GM19395 (cell line): ENCODE data around the gene SSC5D.
"Not testable (repeated sequence)": the region's sequence is repeated elsewhere in the genome, so short reads cannot be mapped to it uniquely, and the experiment has no call there.

Experiments
- ATAC-seq: cut with Tn5 transposase; IDR thresholded peaks from one replicate; pipeline ENCODE4 v1.9.1; 2021; ENCODE audit warnings: mild to moderate bottlenecking, moderate library complexity; ENCODE audit not compliant: unreplicated experiment

The SSC5D gene

DNA sequence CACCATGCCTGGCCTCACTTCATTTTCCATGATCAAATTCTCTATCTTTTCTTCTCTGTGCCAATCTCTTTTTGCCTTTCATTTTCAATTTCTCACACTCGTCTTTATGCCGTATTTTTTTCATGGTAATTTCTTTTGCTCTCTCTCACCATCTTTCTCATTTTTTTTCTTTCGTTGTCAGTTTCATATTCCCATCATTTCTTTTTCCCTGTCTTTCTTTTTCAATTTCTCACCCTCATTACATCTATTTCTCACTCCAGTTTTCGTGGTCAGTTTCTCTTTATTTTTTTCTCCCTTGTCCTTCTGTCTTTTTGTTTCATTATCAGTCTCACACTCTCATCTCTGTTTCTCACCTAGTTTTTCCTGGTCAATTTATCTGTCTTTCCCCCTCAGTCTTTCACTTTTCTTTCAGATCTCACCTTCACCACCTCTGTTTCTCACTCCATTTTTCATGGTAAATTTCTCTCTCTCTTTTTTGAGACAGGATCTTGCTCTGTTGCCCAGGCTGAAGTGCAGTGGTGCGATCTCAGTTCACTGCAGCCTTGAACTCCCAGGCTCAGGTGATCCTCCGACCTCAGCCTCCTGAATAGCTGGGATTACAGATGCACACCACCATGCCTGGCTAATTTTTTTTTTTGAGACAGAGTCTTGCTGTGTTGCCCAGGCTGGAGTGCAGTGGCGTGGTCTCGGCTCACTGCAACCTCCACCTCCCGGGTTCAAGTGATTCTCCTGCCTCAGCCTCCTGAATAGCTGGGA, 14.1 kb downstream of the SSC5D start:
- no peak for ATAC-seq

DNA sequence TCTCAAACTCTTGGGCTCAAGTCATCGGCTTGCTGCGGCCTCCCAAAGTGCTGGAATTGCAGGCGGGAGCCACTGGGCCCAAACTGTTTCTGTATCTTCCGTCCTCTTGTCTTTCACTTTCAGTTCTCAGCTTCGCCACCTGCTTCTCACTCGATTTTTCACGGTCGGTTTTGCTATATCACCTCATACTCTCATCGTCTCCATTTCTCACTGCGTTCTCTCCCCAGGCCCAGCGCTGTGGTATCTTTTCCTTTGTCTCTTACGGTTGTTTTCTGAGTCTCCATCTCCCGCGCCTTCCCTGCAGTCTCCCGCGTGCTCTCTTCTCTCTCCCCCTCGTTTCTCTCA, 14.9 kb downstream of the SSC5D start:
- ATAC-seq, result no peak

DNA sequence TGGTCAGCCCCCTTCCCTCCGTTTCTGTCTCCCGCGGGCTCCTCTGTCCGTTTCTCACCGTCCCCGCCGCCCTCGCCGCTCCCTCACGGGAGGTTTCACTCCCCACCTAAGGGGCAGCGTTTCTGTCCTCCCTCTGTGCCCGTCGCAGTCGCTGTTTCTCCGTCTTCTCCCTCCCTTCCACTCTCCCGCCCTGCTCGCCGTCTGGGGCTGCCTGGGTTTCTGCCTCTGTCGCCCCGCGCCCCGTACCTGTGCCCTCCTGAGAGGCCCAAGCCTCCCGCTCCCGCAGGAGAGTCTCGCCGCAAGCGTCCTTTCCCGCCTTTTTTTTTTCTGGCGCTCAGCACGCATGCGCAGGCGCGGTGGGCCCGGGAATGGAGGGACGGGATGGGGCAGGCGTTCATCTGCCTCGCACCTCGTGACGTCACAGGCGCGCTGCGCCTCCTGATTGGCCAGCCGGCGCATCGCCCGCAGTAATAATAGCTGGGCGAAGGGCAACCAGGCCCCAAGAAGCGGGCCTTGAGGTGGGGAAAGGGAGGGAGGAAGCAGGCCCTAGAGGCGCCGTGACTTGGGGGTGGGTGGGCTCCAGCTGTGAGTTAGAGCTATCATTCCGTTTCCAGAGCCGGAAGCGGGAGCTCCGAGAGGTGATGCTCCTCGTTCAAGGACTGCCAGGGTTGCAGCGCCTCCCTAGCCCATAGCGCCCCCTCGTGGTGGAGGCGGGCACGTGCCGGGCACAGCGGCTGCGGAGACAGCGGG, 15.4 kb downstream of the SSC5D start:
- peak; percentile 96 for ATAC-seq

DNA sequence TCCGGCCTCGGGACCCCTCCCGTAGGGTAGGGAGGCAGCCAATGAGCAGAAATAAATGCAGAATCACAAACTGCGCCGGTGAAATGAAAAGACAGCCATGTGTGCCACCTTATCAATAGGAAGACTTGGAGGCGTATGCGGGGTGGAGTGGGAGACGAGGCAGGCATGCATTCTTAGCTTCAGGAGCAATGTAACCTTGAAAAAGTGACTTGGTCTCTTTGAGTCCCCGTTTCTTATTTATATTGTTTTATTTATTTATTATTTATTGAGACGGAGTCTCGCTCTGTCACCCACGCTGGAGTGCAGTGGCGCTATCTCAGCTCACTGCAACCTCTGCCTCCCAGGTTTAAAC, 16.0 kb downstream of the SSC5D start:
- no peak for ATAC-seq

DNA sequence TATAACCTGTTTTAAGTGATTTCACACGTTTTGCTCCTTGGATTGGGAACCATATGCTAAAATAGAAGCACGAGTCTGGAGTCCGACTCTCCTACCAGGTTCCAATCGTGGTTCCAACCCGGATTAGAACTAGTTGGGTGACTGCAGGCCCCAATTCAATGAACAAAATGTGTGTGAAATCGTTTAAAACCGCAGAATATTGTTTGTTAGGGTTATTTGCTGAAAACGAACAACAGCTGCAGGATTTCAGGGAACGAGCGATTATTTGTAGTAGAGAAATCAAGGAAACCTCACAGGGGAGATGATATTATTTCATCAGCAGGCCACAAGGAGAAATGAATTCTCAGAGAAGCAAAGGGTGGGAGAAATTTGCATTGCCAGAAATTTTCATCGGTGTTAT, 16.7 kb downstream of the SSC5D start:
- no peak for ATAC-seq

DNA sequence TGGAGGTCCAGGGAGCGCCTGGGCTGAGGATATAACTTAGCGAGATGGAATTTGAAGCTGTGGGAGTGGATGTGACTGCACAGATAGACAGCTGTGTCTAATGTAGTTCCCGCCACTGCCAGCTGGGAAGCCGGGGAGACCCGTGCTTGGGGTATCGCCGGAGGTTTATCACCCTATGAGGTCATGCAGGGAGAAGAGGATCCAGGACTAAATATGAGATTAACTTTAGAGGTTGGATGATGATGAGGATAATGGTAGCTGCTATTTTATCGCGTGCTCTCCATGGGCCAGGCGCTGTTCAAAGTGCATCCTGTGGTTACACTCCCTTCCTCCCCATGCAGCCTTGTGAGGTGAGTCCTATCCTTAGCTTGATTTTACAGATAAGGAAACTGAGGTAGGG, 19.9 kb downstream of the SSC5D start:
- no peak for ATAC-seq

DNA sequence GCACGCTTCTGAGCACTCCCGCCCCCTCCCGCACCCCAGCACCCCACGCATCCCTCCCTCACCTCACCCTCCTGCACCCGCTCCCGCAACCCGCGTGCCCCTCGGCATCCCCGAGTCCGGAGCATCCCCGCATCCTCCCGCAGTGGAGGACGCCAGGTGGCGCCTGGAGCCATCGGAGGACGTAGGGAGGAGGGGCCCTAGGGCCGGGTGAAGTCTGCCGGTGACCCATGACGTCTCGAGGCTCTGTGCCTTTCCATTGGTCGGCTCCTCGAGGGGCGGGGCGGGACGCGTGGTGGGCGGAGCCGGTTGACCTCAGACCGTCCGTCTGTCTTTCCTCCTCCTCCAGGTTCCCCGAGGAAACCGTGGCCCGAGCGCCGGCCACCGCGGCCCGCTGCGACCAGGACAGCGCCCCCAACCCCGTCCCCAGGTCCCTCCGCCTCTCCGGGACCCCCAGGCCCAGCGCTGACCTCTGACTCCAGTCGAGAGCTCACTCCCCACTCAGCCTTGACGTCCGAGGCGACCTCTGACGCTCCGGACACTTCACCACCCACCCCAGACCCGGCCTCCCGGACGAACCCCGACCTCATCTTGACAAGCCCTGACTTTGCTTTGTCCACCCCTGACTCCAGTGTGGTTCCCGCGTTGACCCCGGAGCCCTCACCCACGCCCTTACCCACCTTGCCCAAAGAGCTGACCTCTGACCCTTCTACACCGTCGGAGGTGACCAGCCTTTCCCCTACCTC, 28.8 kb downstream of the SSC5D start:
- ATAC-seq, result peak; percentile 99

DNA sequence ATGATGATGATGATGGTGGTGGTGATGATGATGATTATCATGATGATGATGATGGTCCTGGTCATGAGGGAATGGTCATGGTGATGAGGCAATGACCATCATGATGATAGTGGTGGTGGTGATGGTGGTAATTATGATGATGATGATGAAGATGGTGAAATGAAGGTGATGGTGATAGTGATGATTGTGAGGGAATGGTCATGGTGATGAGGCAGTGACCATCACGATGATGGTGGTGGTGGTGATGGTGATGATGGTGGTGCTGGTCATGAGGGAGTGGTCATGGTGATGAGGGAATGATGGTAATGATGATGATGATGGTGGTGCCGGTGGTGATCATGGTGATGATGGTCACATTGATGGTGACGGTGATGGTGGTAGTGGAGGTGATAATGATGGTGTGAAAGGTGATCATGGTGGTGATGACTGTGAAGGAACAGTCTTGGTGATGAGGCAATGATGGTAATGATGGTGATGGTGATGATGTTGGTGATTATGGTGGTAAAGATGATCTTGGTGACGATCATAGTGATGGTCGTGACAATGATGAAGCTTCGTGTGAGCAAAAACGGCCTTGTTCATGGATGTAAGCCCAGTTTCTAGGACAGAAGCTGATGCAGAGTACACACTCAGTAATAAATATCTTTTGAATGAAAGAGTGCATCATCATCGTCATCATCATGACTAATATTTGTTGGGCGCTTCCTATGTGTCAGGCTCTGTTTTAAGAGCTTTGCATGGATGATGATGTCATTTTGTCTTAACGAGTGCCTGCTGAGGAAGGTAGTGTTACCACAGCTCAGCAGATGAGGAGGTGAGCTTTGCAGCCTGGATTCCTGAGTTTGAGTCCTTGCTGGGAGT, 31.4 kb downstream of the SSC5D start:
- no peak for ATAC-seq

DNA sequence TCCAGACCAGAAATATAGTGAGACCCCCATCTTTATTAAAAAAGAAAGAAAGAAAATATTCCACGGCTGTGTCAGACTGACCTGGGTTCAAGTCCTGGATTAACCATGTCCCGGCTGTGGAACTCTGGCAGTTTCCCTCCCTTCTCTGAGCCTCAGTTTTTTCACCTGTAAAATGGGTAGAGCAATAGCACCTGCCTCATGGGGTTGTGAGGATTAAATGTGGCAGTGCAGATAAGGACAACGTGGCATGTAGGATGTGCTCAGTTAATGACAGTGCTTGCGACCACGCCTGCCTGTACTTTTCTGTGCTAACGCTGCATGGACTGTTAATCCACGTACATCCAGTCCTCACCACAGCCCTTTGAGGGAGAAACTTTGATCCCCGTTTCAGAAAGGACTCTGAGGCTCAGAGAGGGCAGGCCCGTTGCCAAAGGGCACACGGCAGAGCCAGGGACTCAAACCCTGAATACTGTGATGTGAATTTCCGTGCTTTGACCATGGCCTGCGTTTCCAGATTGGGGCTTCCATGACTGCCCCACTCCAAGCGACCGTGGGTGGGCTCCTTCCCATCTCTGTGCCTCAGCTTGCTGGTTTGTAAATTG, 32.6 kb downstream of the SSC5D start:
- no peak for ATAC-seq

DNA sequence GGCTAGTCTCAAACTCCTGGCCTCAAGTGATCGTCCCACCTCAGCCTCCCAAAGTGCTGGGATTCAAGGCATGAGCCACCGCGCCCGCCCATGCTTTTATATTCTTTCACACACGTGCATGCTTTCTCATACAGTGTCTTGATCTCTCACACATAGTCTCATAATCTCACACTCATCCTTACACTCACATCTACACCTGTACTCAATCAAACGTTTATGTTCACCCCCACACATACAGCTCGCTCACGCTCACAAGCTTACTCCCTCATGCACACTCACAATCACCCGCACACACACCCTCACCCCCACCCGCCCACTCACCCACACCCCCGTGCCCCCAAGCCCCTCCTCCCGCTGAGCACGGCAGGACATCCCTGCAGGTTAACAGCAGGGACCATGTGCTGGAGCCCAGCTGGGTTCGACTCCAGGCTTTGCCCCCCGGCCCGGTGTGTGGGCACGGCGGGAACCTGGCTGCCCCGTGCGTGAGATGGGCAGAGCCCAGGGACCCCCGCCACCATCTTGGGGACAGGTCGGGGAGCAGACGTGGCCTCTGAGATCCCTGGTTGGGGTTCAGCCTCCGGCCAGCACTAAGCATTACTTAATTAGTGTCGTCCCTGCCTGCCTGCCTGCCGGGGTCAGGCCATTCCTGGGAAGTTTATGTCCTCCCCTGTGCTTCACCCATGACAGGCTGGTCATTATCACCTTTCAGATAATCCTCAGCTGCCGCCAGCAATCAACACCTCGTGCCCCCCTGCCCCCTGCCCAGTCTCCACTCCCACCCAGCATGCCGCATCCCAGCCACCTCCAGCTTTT, 37.3 kb downstream of the SSC5D start:
- no peak for ATAC-seq

DNA sequence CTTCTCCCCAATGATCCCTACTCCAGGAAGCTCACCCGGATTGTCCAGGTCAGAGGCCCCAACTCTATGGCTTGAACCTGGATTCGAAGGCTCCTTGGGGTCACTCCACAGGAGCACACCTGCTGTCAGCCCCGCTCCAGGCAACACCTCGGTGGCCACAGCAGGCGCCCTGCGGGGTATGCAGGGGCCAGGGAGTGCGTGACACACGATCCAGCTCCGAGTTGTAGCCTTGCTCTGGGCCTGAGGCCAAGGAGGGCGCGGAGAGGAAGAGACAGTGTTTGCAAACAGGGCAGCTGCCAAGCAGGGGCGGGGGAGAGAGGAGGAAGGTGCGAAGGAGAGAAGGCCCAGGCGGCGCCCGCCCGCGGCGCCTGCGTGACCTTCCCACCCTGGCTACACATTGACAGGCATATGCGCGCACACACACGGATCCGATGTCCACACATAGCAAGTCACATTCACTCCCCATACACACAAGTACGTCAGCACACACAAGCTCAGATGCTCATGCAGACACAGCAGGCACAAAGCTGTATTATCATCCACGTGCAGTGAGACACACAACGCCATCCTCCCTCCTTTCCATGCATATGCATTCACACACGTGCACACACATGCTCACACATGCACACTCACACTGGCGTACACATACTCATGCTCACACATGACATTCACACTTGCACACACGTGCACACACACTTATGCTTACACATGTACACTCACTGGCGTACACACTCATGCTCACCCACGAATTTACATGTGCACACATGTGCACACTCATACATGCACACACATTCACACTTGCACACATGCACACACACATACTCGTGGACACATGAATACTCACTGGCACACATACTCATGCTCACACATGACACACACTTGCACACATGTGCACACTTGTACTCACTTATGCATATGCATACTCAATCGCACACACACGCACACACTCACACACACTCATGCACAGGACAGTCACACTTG, 38.3 kb downstream of the SSC5D start:
- ATAC-seq, result no peak

DNA sequence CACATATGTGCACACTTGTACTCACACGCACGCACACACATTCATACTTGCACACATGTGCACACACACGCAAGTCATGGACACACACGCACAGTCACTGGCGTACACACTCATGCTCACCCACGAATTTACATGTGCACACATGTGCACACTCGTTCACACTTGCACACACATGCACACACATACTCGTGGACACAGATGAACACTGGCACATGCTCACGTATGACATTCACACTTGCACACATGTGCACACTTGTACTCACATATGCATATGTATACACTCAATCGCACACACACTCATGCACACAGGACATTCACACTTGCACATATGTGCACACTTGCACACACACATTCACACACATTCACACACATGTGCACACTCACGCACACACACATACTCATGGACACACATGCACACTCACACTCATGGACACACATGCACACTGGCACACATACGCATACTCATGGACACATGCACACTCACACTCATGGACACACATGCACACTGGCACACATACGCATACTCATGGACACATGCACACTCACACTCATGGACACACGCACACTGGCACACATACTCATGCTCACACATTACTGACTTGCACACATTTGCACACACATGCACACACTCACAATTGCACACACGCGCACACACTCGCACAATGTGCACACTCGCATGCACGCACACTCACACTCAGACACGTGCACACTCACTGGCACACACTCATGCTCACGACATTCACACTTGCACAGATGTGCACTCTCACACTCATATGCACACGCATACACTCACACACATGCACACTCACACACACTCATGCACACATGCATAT, 39.2 kb downstream of the SSC5D start:
- ATAC-seq, result no peak

DNA sequence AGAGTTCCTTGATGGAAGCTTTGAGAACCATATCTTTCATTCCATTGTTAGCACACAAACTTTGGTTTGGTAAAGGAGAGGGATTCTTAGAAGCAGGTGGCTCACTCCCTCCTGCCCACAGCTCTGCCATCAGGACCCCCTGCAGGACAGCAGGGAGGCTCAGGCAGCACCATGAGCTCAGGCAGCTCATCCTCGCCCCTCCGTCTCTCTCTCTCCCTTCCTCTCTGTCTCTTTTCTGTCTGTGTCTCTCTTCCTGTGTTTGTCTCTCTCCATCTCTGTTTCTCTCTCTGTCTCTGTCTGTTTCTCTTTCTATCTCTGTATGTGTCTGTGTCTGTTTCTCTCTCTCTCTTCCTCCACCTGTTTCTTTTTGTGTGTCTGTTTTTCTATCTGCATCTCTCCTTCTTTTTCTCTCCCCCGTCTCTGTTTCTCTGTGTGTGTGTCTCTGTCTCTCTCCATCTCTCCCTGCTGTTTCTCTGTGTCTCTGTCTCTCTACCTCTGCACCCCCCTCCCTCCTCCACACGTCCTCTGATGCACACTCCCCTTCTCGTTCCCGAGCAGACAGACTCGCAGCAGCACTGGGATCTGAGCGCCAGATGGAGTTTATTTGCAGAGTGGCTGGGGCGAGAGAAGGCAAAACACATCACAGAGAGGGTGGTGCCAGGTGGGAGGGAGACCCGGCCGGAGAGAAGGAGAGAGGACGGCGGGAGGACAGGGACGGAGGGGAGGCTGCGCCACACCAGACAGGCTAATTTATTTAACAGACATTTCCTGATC, 40.0 kb downstream of the SSC5D start:
- ATAC-seq, result no peak

DNA sequence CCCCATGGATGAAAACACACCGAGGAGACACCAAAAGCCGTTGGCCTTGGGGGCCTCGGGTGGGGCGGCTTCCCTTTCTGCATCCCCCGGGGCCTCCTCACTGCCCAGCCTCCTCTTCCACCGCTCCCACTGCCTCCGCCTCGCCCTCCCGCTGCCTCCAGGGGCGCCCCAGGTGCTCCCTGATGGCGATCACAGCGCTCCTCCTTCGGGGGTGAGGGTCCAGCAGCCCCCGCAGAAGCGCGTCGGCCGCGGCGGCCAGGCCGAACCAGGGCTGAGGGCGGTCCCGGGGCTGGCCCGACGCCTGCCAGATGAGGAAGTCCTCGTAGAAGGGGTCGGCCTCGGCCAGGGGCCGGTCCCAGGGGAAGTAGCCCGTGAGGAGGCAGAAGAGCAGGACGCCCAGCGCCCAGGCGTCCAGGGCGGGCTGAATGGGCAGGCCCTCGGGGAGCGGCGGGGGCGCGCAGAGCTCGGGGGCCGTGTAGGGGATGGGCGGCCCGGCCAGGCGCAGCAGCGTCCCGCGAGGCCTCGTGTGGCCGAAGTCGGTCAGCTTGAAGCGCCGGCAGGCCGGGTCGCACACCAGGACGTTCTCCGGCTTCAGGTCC, 41.5 kb downstream of the SSC5D start:
- ATAC-seq, result no peak

DNA sequence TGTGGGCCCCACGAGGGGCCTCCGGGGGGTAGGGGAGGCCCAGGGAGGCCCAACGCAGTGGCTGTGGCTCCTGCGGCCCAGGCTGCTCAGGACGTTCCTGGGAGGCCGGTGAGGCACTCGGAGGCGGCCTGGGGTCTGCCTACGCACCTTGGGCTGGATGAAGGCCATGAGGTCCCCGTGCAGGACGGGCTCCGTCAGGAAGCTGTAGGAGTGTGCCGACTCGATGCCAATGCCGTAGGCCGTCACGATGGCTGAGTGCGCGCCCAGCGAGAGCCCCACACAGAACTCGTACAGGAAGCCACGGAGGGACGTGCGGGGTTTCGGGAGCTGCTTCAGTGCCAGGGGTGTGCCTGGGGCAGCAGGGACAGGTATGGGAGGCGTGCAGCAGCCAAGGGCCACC, 42.8 kb downstream of the SSC5D start:
- ATAC-seq, result no peak

DNA sequence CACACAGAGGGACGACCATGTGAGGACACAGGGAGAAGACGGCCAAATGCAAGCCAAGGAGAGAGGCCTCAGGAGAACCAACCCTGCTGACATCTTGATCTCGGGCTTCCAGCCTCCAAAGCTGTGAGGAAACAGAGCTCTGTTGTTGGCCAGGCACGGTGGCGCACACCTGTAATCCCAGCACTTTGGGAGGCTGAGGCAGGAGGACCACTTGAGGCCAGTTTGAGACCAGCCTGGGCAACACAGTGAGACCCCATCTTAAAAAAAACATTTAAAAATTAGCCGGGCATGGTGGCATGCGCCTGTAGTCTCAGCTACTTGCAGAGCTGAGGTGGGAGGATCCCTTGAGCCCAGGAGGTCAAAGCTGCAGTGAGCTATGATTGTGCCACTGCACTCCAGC, 46.0 kb downstream of the SSC5D start:
- not testable (repeated sequence) for ATAC-seq
